K562 (cell line): Measurements from ENCODE around the gene TKT. TPM values are rescaled to one million over a fixed set of nuclear protein-coding genes. Genes with fewer than 3 reads are reported as not detected.

ENCODE experiments used
- ATAC-seq: fragments of 200-7000 bp; cut with Tn5 transposase; 3 replicates; pipeline ENCODE4 v1.9.1; 2020; ENCODE audit warnings: moderate library complexity
- BruUV-seq: library from RNA; stranded (reverse); fragments of 400-500 nt; replicated peaks from 2 replicates; lab custom pipeline; 2021; lab: Mats Ljungman, UMichigan
- CTCF ChIA-PET: fragments of 300-600 bp; formaldehyde crosslinking; extraction: SDS; loops from one replicate; lab custom pipeline; 2021; ENCODE audit warnings: low intra/inter-chr PET ratio; lab: Yijun Ruan, JAX
- POLR2A ChIA-PET: fragments of 300-600, 350-650 bp; sonication (Branson Sonifier 250); formaldehyde crosslinking; extraction: SDS; loops from one replicate; lab custom pipeline; 2021; ENCODE audit warnings: antibody characterized with exemption, inconsistent platforms; lab: Yijun Ruan, JAX
- DNase-seq, 4 experiments: peaks; one replicate each; pipeline versions ENCODE4 v3.0.0 to v3.0.0-alpha.2; 2011 to 2018; ENCODE audit warnings: low spot score in 3 of 4, mixed read lengths in 3 of 4; ENCODE audit errors: extremely low read depth in 1 of 4
- FAIRE-seq: peaks from 2 replicates; lab custom pipeline; 2011; peaks lifted over from hg19 to GRCh38; lab: Jason Lieb, UNC
- H2AFZ ChIP-seq: 2 replicates; pipeline ENCODE4 v1.6.0; 2011; ENCODE audit warnings: low read depth, low read length, control low read depth, inconsistent platforms
- H3K27ac ChIP-seq: fragments of 200-600 bp; 3 replicates; pipeline ENCODE4 v1.8.0; 2011; ENCODE audit warnings: low read depth, mild to moderate bottlenecking, control low read depth, inconsistent platforms, low read length, moderate library complexity, mixed read lengths; ENCODE audit errors: extremely low read depth
- H3K27me3 ChIP-seq, 2 experiments: fragments of 300-600 bp in 1 of 2; 2 replicates in 1 of 2; 3 replicates in 1 of 2; pipeline versions ENCODE4 v1.6.0 to v1.8.0; 2011; ENCODE audit warnings: inconsistent platforms in 2 of 2, low read length in 2 of 2, mild to moderate bottlenecking in 1 of 2, mixed read lengths in 1 of 2, moderate library complexity in 1 of 2; ENCODE audit not compliant: control insufficient read depth in 2 of 2, insufficient read depth in 2 of 2
- H3K36me3 ChIP-seq: fragments of 300-600 bp; 3 replicates; pipeline ENCODE4 v1.8.0; 2011; ENCODE audit warnings: mild to moderate bottlenecking, low read length, inconsistent platforms; ENCODE audit not compliant: control insufficient read depth, insufficient read depth
- H3K4me1 ChIP-seq, 2 experiments: fragments of 200-600 bp in 1 of 2; replicated peaks in 1 of 2; 2 replicates in 1 of 2; 3 replicates in 1 of 2; pipeline versions ENCODE4 v1.5.1 to v1.8.0; 2011; ENCODE audit warnings: inconsistent platforms in 2 of 2, low read length in 2 of 2, mild to moderate bottlenecking in 1 of 2, mixed read lengths in 1 of 2, moderate library complexity in 1 of 2; ENCODE audit not compliant: control insufficient read depth in 2 of 2, insufficient read depth in 2 of 2
- H3K4me2 ChIP-seq: 2 replicates; pipeline ENCODE4 v1.6.1; 2011; ENCODE audit warnings: low read length, control low read depth, inconsistent platforms, mixed read lengths; ENCODE audit not compliant: insufficient read depth
- H3K4me3 ChIP-seq: fragments of 200-600 bp; sonication (generic), shearing (Covaris generic); 2 replicates; pipeline ENCODE4 v1.5.1; 2016; ENCODE audit warnings: control low read depth, inconsistent platforms
- H3K79me2 ChIP-seq: fragments of 200-600 bp; 3 replicates; pipeline ENCODE4 v1.8.0; 2011; ENCODE audit warnings: low read length, inconsistent platforms; ENCODE audit not compliant: control insufficient read depth, insufficient read depth
- H3K9ac ChIP-seq, 2 experiments: 2 replicates each; pipeline versions ENCODE4 v1.6.0 to v1.6.1; 2011; ENCODE audit warnings: low read depth in 2 of 2, low read length in 2 of 2, control low read depth in 1 of 2, inconsistent platforms in 1 of 2, mild to moderate bottlenecking in 1 of 2, mixed read lengths in 1 of 2; ENCODE audit not compliant: insufficient read depth in 1 of 2
- H3K9me1 ChIP-seq: one replicate; pipeline ENCODE4 v1.6.0; 2011; ENCODE audit warnings: inconsistent platforms, mild to moderate bottlenecking, low read length, moderate library complexity; ENCODE audit not compliant: control insufficient read depth, insufficient read depth
- H3K9me3 ChIP-seq: replicated peaks from 2 replicates; pipeline ENCODE4 v1.5.1; 2011; ENCODE audit warnings: low read depth, low read length, inconsistent platforms; ENCODE audit not compliant: control insufficient read depth, insufficient read depth
- H4K20me1 ChIP-seq: replicated peaks from 2 replicates; pipeline ENCODE4 v1.6.1; 2011; ENCODE audit warnings: low read length, inconsistent platforms, mixed read lengths; ENCODE audit not compliant: control insufficient read depth, insufficient read depth
- ETS1 ChIP-seq: conservative IDR thresholded peaks from 2 replicates; pipeline ENCODE4 v1.6.1; 2011; ENCODE audit warnings: low read depth, mild to moderate bottlenecking, low read length; ENCODE audit not compliant: control insufficient read depth
- FOXA1 ChIP-seq: fragments of 450-650 bp; IDR thresholded peaks from 2 replicates; pipeline ENCODE4 v1.6.1; 2016; ENCODE audit warnings: mild to moderate bottlenecking, borderline replicate concordance
- HDAC3 ChIP-seq: fragments of 450-650 bp; IDR thresholded peaks from 2 replicates; pipeline ENCODE4 v1.6.1; 2018; ENCODE audit warnings: borderline replicate concordance, mild to moderate bottlenecking, moderate library complexity; ENCODE audit not compliant: partially characterized antibody
- NCOR1 ChIP-seq: fragments of 450-650 bp; IDR thresholded peaks from 2 replicates; pipeline ENCODE4 v1.6.1; 2016; ENCODE audit warnings: mild to moderate bottlenecking, moderate library complexity
- PBX2 ChIP-seq, 2 experiments: IDR thresholded peaks in 1 of 2; conservative IDR thresholded peaks in 1 of 2; 2 replicates each; pipeline ENCODE4 v1.6.1; 2016; ENCODE audit warnings: low read depth in 2 of 2, mild to moderate bottlenecking in 1 of 2, missing compliant biosample characterization in 1 of 2, missing genetic modification characterization in 1 of 2, moderate library complexity in 1 of 2
- PHF21A ChIP-seq: fragments of 450-650 bp; IDR thresholded peaks from 2 replicates; pipeline ENCODE4 v1.6.1; 2017; ENCODE audit warnings: low read depth, borderline replicate concordance
- TAL1 ChIP-seq: fragments of 450-650 bp; IDR thresholded peaks from 2 replicates; pipeline ENCODE4 v1.6.1; 2016; ENCODE audit warnings: mild to moderate bottlenecking
- TEAD2 ChIP-seq: fragments of 450-650 bp; IDR thresholded peaks from 2 replicates; pipeline ENCODE4 v1.6.1; 2016; ENCODE audit warnings: missing genetic modification characterization, control low read depth, missing compliant biosample characterization
- TSC22D4 ChIP-seq: fragments of 450-650 bp; IDR thresholded peaks from 2 replicates; pipeline ENCODE4 v1.6.1; 2016; ENCODE audit warnings: missing genetic modification characterization, missing biosample characterization, control low read depth
- ZNF644 ChIP-seq: fragments of 200-800 bp; sonication (Bioruptor generic); IDR thresholded peaks from 2 replicates; pipeline ENCODE4 v1.6.1; 2016; ENCODE audit warnings: low read depth, missing genetic modification characterization, missing compliant biosample characterization
- WGBS: fragments of 100-300 bp; shearing (Covaris generic); methylation state at CpG from one replicate; pipeline ENCODE4 v1.1.6; 2016; ENCODE audit warnings: low coverage, mixed read lengths; ENCODE audit not compliant: insufficient coverage; ENCODE audit errors: missing lambda C conversion rate; 5-methylcytosine and 5-hydroxymethylcytosine counted together
- in situ Hi-C: fragments of 300-500 bp; cut with MboI; formaldehyde crosslinking; loops from 4 replicates; pipeline ENCODE4 v1.15.0; 2018; ENCODE audit warnings: inconsistent platforms, mixed read lengths
- intact Hi-C: fragments of 100-400 bp; cut with micrococcal nuclease; formaldehyde crosslinking; loops from 2 replicates; pipeline ENCODE4 v1.14.2; 2022
- polyA plus RNA-seq, 8 experiments: library from polyadenylated mRNA; depleted of rRNA in 4 of 8; stranded (reverse) in 5 of 8; unstranded in 3 of 8; fragments of >200 nt; fragmentation: Nextera tagmentation in 2 of 8; fragmentation: Illumina TruSeq in 1 of 8; extraction: Ambion mirVana in 2 of 8; extraction: Trizol in 1 of 8; gene quantifications; 2 replicates each; pipeline versions ENCODE4 v1.2.1 to v1.2.3, GENCODE V29; 2011 to 2014; ENCODE audit warnings: inconsistent platforms in 1 of 8, missing spikeins in 1 of 8
- total RNA-seq, 7 experiments: library from RNA; depleted of rRNA in 6 of 7; stranded (reverse); fragments of >200 nt in 6 of 7; fragmentation: Illumina TruSeq in 2 of 7; extraction: Trizol in 2 of 7; gene quantifications; 2 replicates each; pipeline versions ENCODE4 v1.2.1 to v1.2.3, GENCODE V29; 2011 to 2021; ENCODE audit warnings: low replicate concordance in 1 of 7

The TKT gene
- total and polyA plus RNA-seq, 9 of the 15 experiments (the other 6 are each of a cell fraction or from before 2014, with no cell fraction given): 58.1 to 401 (median 187) TPM

- Histone ChIP-seq H3K4me1 (peaks cover 0 to 5% of the 10 kb centered on the region in 2 experiments; a peak in 2 of 5 replicates), H3K36me3 (peaks cover 13% of the 10 kb centered on the region; the same call in 1 of the 3 replicates), H3K27me3 (no peaks in the 10 kb centered on the region), H2AFZ (no peak overlapping the region), H3K4me2 (no peak overlapping the region), H3K9me3 (no peaks in the 10 kb centered on the region), H3K9ac (no peak overlapping the region; a peak in 1 of 4 replicates), H4K20me1 (no peaks in the 10 kb centered on the region; the same call in none of the 2 replicates), H3K9me1 (no peaks in the 10 kb centered on the region), H3K79me2 (no peaks in the 10 kb centered on the region), H3K4me3 (no peak overlapping the region), H3K27ac (no peak overlapping the region)
- no peak for TF ChIP-seq PHF21A
- CTCF ChIA-PET: no interaction called here
- no peak for FAIRE-seq
- no TSS peak for BruUV-seq
- 85% methylated on average over 7 of the region's 11 CpGs for WGBS
- POLR2A ChIA-PET: interaction anchor here (0.6 to 1.1 kb wide), 2 partner anchors 17 to 97 kb away, joined by 3 read pairs; no protein-coding TSS in a partner anchor
- no peak for DNase-seq
- intact Hi-C loops (no loop called here), in situ Hi-C loops (no loop called here)
- no peak for ATAC-seq
These were observed 75.4 kb downstream of the TKT start for GRCh38 chr3:53180305-53181023.

DNA sequence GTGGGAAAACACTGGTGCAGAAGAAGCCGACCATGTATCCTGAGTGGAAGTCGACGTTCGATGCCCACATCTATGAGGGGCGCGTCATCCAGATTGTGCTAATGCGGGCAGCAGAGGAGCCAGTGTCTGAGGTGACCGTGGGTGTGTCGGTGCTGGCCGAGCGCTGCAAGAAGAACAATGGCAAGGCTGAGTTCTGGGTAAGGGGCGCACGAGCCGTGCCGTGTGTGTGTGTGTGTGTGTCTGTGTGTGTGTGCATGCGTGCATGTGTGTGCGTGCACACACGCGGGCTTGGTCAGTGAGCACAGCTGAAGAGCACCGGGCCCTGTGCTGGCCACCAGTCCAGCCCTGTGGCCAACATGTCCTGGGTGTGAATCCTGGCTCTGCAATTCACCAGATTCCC, 76.2 kb downstream of the TKT start:
- intact Hi-C loops (no loop called here), in situ Hi-C loops (no loop called here)
- BruUV-seq: no TSS peak
- Histone ChIP-seq H3K79me2 (no peaks in the 10 kb centered on the region), H3K9me3 (no peaks in the 10 kb centered on the region), H3K27me3 (no peaks in the 10 kb centered on the region), H3K4me3 (no peak overlapping the region), H3K4me2 (no peak overlapping the region), H4K20me1 (no peaks in the 10 kb centered on the region; the same call in none of the 2 replicates), H3K27ac (no peak overlapping the region), H2AFZ (no peak overlapping the region), H3K4me1 (peaks cover 0 to 5% of the 10 kb centered on the region in 2 experiments; a peak in 1 of 5 replicates), H3K9me1 (no peaks in the 10 kb centered on the region), H3K36me3 (peaks cover 13% of the 10 kb centered on the region; the same call in 1 of the 3 replicates), H3K9ac (peak overlapping the region in 1 of 2 experiments; percentile 35; a peak in 1 of 4 replicates)
- FAIRE-seq: no peak
- ChIA-PET CTCF (no interaction called here), POLR2A (interaction anchor here (1.1 kb wide), 1 partner anchor 16 kb away, joined by 3 read pairs; no protein-coding TSS in a partner anchor)
- no peak for DNase-seq
- 76% methylated on average over 4 of the region's 20 CpGs for WGBS
- ATAC-seq: no peak
- TF ChIP-seq NCOR1 (no peak), TAL1 (no peak), ZNF644 (tag) (no peak), ETS1 (no peak), TEAD2 (tag) (no peak), PBX2 (CRISPR knock-in tag; IDR thresholded peaks at IDR 0.05; ENCODE audit: low read depth) (no peak), PBX2 (tag; conservative IDR thresholded peaks at IDR 0.05; ENCODE audit: low read depth) (no peak), HDAC3 (no peak), TSC22D4 (no peak), FOXA1 (no peak)
